Caco-2 (cell line): Measurements from ENCODE around the gene SLC7A14. TPM values are rescaled to one million over a fixed set of nuclear protein-coding genes. Genes with fewer than 3 reads are reported as not detected.

Experiments used
- BruUV-seq: library from RNA; stranded (reverse); fragments of 400-500 nt; replicated peaks from 2 replicates; lab custom pipeline; 2021; lab: Mats Ljungman, UMichigan
- CTCF ChIA-PET: fragments of 300-600 bp; sonication (Branson Sonifier 250); formaldehyde crosslinking; loops from one replicate; lab custom pipeline; 2022; ENCODE audit warnings: antibody characterized with exemption; lab: Charles Lee
- POLR2A ChIA-PET: fragments of 300-600 bp; sonication (Branson Sonifier 250); formaldehyde crosslinking; loops from one replicate; lab custom pipeline; 2022; ENCODE audit warnings: antibody characterized with exemption; lab: Charles Lee
- DNase-seq, 2 experiments: peaks; one replicate each; pipeline versions ENCODE4 v3.0.0 to v3.0.0-alpha.2; 2020 to 2022
- H3K27me3 ChIP-seq: replicated peaks from 2 replicates; pipeline ENCODE4 v1.6.0; 2011; ENCODE audit warnings: low read length; ENCODE audit not compliant: control insufficient read depth, insufficient read depth
- H3K36me3 ChIP-seq: 2 replicates; pipeline ENCODE4 v1.5.1; 2011; ENCODE audit warnings: low read length; ENCODE audit not compliant: control insufficient read depth, insufficient read depth
- H3K4me1 ChIP-seq: fragments of 250-450 bp; sonication (Bioruptor Pico); 2 replicates; pipeline ENCODE4 v1.5.1; 2020; ENCODE audit warnings: mild to moderate bottlenecking
- H3K4me3 ChIP-seq: 2 replicates; pipeline ENCODE4 v1.5.1; 2011; ENCODE audit warnings: low read depth, mild to moderate bottlenecking, control low read depth, low read length
- H3K9me3 ChIP-seq: fragments of 250-450 bp; sonication (Bioruptor Pico); 2 replicates; pipeline ENCODE4 v1.5.1; 2020; ENCODE audit warnings: mild to moderate bottlenecking, moderate library complexity
- H3K27ac Mint-ChIP-seq: one replicate; pipeline ENCODE4 v1.8.0; 2022; ENCODE audit warnings: mixed read lengths; ENCODE audit not compliant: unreplicated experiment
- H3K27me3 Mint-ChIP-seq: one replicate; pipeline ENCODE4 v1.8.0; 2022; ENCODE audit warnings: mixed read lengths; ENCODE audit not compliant: insufficient read depth, unreplicated experiment
- H3K36me3 Mint-ChIP-seq: one replicate; pipeline ENCODE4 v1.8.0; 2022; ENCODE audit warnings: mild to moderate bottlenecking, mixed read lengths; ENCODE audit not compliant: insufficient read depth, unreplicated experiment
- H3K4me1 Mint-ChIP-seq: one replicate; pipeline ENCODE4 v1.8.0; 2022; ENCODE audit warnings: low read depth, mixed read lengths; ENCODE audit not compliant: unreplicated experiment
- H3K4me3 Mint-ChIP-seq: one replicate; pipeline ENCODE4 v1.8.0; 2022; ENCODE audit warnings: mild to moderate bottlenecking, moderate library complexity, mixed read lengths; ENCODE audit not compliant: unreplicated experiment
- H3K9me3 Mint-ChIP-seq: one replicate; pipeline ENCODE4 v1.8.0; 2022; ENCODE audit warnings: mixed read lengths; ENCODE audit not compliant: unreplicated experiment
- CTCF ChIP-seq, 2 experiments: fragments of 200-600 bp in 1 of 2; IDR thresholded peaks; 1 replicate in 1 of 2; 2 replicates in 1 of 2; pipeline versions ENCODE4 v1.5.1 to v1.8.0; 2011 to 2022; ENCODE audit warnings: antibody characterized with exemption in 1 of 2, control low read depth in 1 of 2, inconsistent platforms in 1 of 2, low read depth in 1 of 2, low read length in 1 of 2, mild to moderate bottlenecking in 1 of 2, moderate library complexity in 1 of 2; ENCODE audit not compliant: insufficient read depth in 1 of 2, severe bottlenecking in 1 of 2, unreplicated experiment in 1 of 2
- intact Hi-C: fragments of 100-400 bp; cut with micrococcal nuclease; formaldehyde crosslinking; loops from one replicate; pipeline ENCODE4 v1.10.0; 2022; ENCODE audit not compliant: unreplicated experiment
- total RNA-seq: library from RNA; stranded (reverse); gene quantifications from 2 replicates; pipeline ENCODE4 v1.2.3, GENCODE V29; 2022

SLC7A14 gene
- total RNA-seq, 1 experiment from 2014 or later, result not detected

GRCh38 chr3:170471149-170471548 lies 114.7 kb downstream of the SLC7A14 start:
- Mint-ChIP-seq H3K9me3 (no peaks in the 10 kb centered on the region), H3K4me3 (no peak overlapping the region), H3K36me3 (no peaks in the 10 kb centered on the region), H3K27ac (no peak overlapping the region), H3K4me1 (peaks cover 7% of the 10 kb centered on the region), H3K27me3 (peaks cover 6% of the 10 kb centered on the region)
- no peak overlapping the region for H3K4me3 ChIP-seq
- TF ChIP-seq CTCF (IDR thresholded peaks at IDR 0.05; ENCODE audit: insufficient read depth in 1 of 2, low read depth in 1 of 2, low read length in 1 of 2, severe bottlenecking in 1 of 2, unreplicated experiment in 1 of 2), result no peak
- intact Hi-C loops, result no loop called here
- ChIA-PET CTCF (no interaction called here), POLR2A (no interaction called here)
- 0 out of 2 replicates have a peak, but pooled peaks cover 5% of the 10 kb centered on the region for H3K4me1 ChIP-seq
- BruUV-seq, result no TSS peak
- H3K9me3 ChIP-seq, result no peaks in the 10 kb centered on the region
- H3K36me3 ChIP-seq, result no peaks in the 10 kb centered on the region
- H3K27me3 ChIP-seq, result no peaks in the 10 kb centered on the region; the same call in 1 of the 2 replicates
- no peak for DNase-seq

- no peak overlapping the region for H3K4me3 Mint-ChIP-seq
These were observed 115.5 kb downstream of the SLC7A14 start for GRCh38 chr3:170470063-170471016.

More at GRCh38 chr3:170470063-170471016, 115.5 kb downstream of the SLC7A14 start:
- BruUV-seq, result no TSS peak
- Histone ChIP-seq H3K9me3 (no peaks in the 10 kb centered on the region), H3K27me3 (no peaks in the 10 kb centered on the region; the same call in 1 of the 2 replicates), H3K4me3 (no peak overlapping the region), H3K4me1 (0 out of 2 replicates have a peak, but pooled peaks cover 5% of the 10 kb centered on the region), H3K36me3 (no peaks in the 10 kb centered on the region)
- intact Hi-C loops, result no loop called here
- TF ChIP-seq CTCF (IDR thresholded peaks at IDR 0.05; ENCODE audit: insufficient read depth in 1 of 2, low read depth in 1 of 2, low read length in 1 of 2, severe bottlenecking in 1 of 2, unreplicated experiment in 1 of 2), result no peak
- ChIA-PET CTCF (no interaction called here), POLR2A (no interaction called here)
- Mint-ChIP-seq H3K27ac (no peak overlapping the region), H3K4me1 (peaks cover 7% of the 10 kb centered on the region), H3K9me3 (no peaks in the 10 kb centered on the region), H3K36me3 (no peaks in the 10 kb centered on the region), H3K27me3 (peaks cover 6% of the 10 kb centered on the region)
- no peak for DNase-seq
